OCI-LY1 (cell line): ENCODE data around the gene PTPRU.

Experiments used
- H2AFZ ChIP-seq: fragments of 200-600 bp; sonication (generic), shearing (Covaris generic); 2 replicates; pipeline ENCODE4 v1.6.0; 2014; ENCODE audit warnings: antibody characterized with exemption, mild to moderate bottlenecking, low read length
- H3F3A ChIP-seq: fragments of 200-600 bp; sonication (generic), shearing (Covaris generic); 2 replicates; pipeline ENCODE4 v1.6.0; 2014; ENCODE audit warnings: mild to moderate bottlenecking, antibody characterized with exemption, low read length, moderate library complexity; ENCODE audit not compliant: insufficient read depth
- H3K27ac ChIP-seq: fragments of 200-600 bp; sonication (generic); 2 replicates; pipeline ENCODE4 v1.5.1; 2014; ENCODE audit warnings: low read length, mixed run types, mild to moderate bottlenecking, low read depth; ENCODE audit not compliant: poor library complexity, severe bottlenecking
- H3K27me3 ChIP-seq: fragments of 200-600 bp; sonication (generic); 2 replicates; pipeline ENCODE4 v1.6.0; 2014; ENCODE audit warnings: antibody characterized with exemption, mild to moderate bottlenecking, low read length, moderate library complexity; ENCODE audit not compliant: insufficient read depth
- H3K36me3 ChIP-seq: fragments of 200-600 bp; sonication (generic); 2 replicates; pipeline ENCODE4 v1.6.1; 2014; ENCODE audit warnings: mild to moderate bottlenecking, antibody characterized with exemption, low read length, moderate library complexity, mixed read lengths; ENCODE audit not compliant: insufficient read depth
- H3K4me1 ChIP-seq: fragments of 200-600 bp; sonication (generic); 2 replicates; pipeline ENCODE4 v1.5.1; 2014; ENCODE audit warnings: mild to moderate bottlenecking, low read length, moderate library complexity; ENCODE audit not compliant: insufficient read depth, severe bottlenecking
- H3K4me2 ChIP-seq: fragments of 200-600 bp; sonication (generic), shearing (Covaris generic); 2 replicates; pipeline ENCODE4 v1.6.1; 2014; ENCODE audit warnings: low read length
- H3K4me3 ChIP-seq: fragments of 200-600 bp; sonication (generic); 2 replicates; pipeline ENCODE4 v1.5.1; 2014; ENCODE audit warnings: low read length, low read depth, mild to moderate bottlenecking, mixed read lengths; ENCODE audit not compliant: poor library complexity, severe bottlenecking
- H3K79me2 ChIP-seq: fragments of 200-600 bp; shearing (Covaris generic); 2 replicates; pipeline ENCODE4 v1.6.1; 2016; ENCODE audit warnings: mixed run types, low read length, mixed read lengths; ENCODE audit not compliant: insufficient read depth
- H3K9ac ChIP-seq: fragments of 200-600 bp; sonication (generic), shearing (Covaris generic); 2 replicates; pipeline ENCODE4 v1.6.1; 2014; ENCODE audit warnings: mild to moderate bottlenecking, low read length, mixed read lengths
- H3K9me2 ChIP-seq: fragments of 200-600 bp; sonication (generic), shearing (Covaris generic); 2 replicates; pipeline ENCODE4 v1.6.1; 2014; ENCODE audit warnings: low read depth, mild to moderate bottlenecking, low read length, mixed read lengths
- H3K9me3 ChIP-seq: fragments of 200-600 bp; shearing (Covaris generic); 2 replicates; pipeline ENCODE4 v1.6.1; 2014; ENCODE audit warnings: low read length, mixed read lengths
- H4K20me1 ChIP-seq: fragments of 200-600 bp; sonication (generic), shearing (Covaris generic); 2 replicates; pipeline ENCODE4 v1.6.0; 2016; ENCODE audit warnings: mild to moderate bottlenecking, low read length; ENCODE audit not compliant: insufficient read depth
- CTCF ChIP-seq: fragments of 200-600 bp; sonication (generic), shearing (Covaris generic); IDR thresholded peaks from 2 replicates; pipeline ENCODE4 v1.5.1; 2017; ENCODE audit warnings: mild to moderate bottlenecking, antibody characterized with exemption, low read length, moderate library complexity, mixed read lengths
- EZH2 ChIP-seq: fragments of 200-600 bp; sonication (generic), shearing (Covaris generic); IDR thresholded peaks from 2 replicates; pipeline ENCODE4 v1.8.0; 2017; ENCODE audit warnings: borderline replicate concordance, mixed run types, mild to moderate bottlenecking, antibody characterized with exemption, low read length, moderate library complexity, mixed read lengths

PTPRU gene

GRCh38 chr1:29343476-29343875 is 107.2 kb downstream of the PTPRU start:
- no peak overlapping the region for H3K4me2 ChIP-seq

DNA sequence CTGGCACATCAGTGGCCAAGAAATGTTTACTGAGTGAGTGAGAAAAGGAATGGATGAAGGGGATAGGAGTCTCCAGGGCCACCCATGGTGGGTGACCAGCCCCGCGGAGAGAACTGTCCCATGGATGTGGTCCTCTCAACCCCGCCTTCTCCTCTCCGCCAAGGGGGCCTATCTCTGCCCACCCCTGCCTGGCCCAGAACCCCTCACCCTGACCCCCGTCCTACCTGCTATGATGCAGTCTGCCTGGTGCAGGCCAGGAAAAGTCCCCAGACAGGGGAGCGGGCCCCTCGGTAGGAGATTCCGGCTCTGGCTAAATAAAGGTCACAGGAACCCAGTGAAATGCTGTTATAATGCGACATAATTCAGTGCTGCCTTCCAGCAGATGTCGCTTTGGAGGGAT is 107.6 kb downstream of the PTPRU start:
- Histone ChIP-seq H2AFZ (no peak overlapping the region), H3K4me3 (no peak overlapping the region), H3K9ac (no peak overlapping the region), H3F3A (no peaks in the 10 kb centered on the region), H3K27me3 (no peaks in the 10 kb centered on the region), H3K9me3 (no peaks in the 10 kb centered on the region), H3K36me3 (no peaks in the 10 kb centered on the region), H3K4me1 (no peaks in the 10 kb centered on the region), H3K9me2 (no peaks in the 10 kb centered on the region), H3K27ac (no peak overlapping the region), H4K20me1 (no peaks in the 10 kb centered on the region), H3K79me2 (no peaks in the 10 kb centered on the region), H3K4me2 (no peak overlapping the region)
- TF ChIP-seq EZH2, result no peak
- TF ChIP-seq CTCF, result no peak

More at GRCh38 chr1:29343476-29343875, 107.2 kb downstream of the PTPRU start:
- no peaks in the 10 kb centered on the region for H3K36me3 ChIP-seq
- H2AFZ ChIP-seq, result no peak overlapping the region
- no peak overlapping the region for H3K9ac ChIP-seq
- no peaks in the 10 kb centered on the region for H4K20me1 ChIP-seq
- H3K27me3 ChIP-seq, result no peaks in the 10 kb centered on the region
- no peaks in the 10 kb centered on the region for H3K9me2 ChIP-seq
- no peaks in the 10 kb centered on the region for H3F3A ChIP-seq
- no peak for TF ChIP-seq CTCF
- H3K79me2 ChIP-seq, result no peaks in the 10 kb centered on the region
- H3K4me1 ChIP-seq, result no peaks in the 10 kb centered on the region
- no peak overlapping the region for H3K4me3 ChIP-seq
- H3K9me3 ChIP-seq, result no peaks in the 10 kb centered on the region
- H3K27ac ChIP-seq, result no peak overlapping the region

GRCh38 chr1:29344336-29344735 is 108.0 kb downstream of the PTPRU start:
- H3K9me2 ChIP-seq, result no peaks in the 10 kb centered on the region
- H3K4me2 ChIP-seq, result no peak overlapping the region
- no peak for TF ChIP-seq EZH2
- TF ChIP-seq CTCF, result no peak
- H3K79me2 ChIP-seq, result no peaks in the 10 kb centered on the region
- H2AFZ ChIP-seq, result no peak overlapping the region
- H3K27ac ChIP-seq, result no peak overlapping the region
- H4K20me1 ChIP-seq, result no peaks in the 10 kb centered on the region
- no peaks in the 10 kb centered on the region for H3F3A ChIP-seq
- no peaks in the 10 kb centered on the region for H3K36me3 ChIP-seq
- H3K4me1 ChIP-seq, result no peaks in the 10 kb centered on the region
- H3K27me3 ChIP-seq, result no peaks in the 10 kb centered on the region
- H3K9me3 ChIP-seq, result no peaks in the 10 kb centered on the region
- H3K4me3 ChIP-seq, result no peak overlapping the region
- H3K9ac ChIP-seq, result no peak overlapping the region
